ENCODE measurements around the gene PIH1D1.
"Not testable (repeated sequence)": the region's sequence is repeated elsewhere in the genome, so short reads cannot be mapped to it uniquely, and the experiment has no call there.

The PIH1D1 gene

GRCh38 chr19:49469828-49470614, 18.4 kb upstream of the PIH1D1 start:
- H3K4me1 Mint-ChIP-seq = peaks cover 67% of the 10 kb centered on the region
- H3K27ac Mint-ChIP-seq = peak overlapping the region; percentile 67 to 78
- ATAC-seq (peak; percentile 79), DNase-seq (peak; percentile 92 to 96)
- H3K9me3 Mint-ChIP-seq = no peaks in the 10 kb centered on the region
- no peaks in the 10 kb centered on the region for H3K27me3 Mint-ChIP-seq
- H3K4me3 Mint-ChIP-seq = peak overlapping the region; percentile 65 to 80

GRCh38 chr19:49468746-49469447, 17.3 kb upstream of the PIH1D1 start:
- peaks cover 76% of the 10 kb centered on the region for H3K4me1 Mint-ChIP-seq
- ATAC-seq = peak; percentile 85

DNA sequence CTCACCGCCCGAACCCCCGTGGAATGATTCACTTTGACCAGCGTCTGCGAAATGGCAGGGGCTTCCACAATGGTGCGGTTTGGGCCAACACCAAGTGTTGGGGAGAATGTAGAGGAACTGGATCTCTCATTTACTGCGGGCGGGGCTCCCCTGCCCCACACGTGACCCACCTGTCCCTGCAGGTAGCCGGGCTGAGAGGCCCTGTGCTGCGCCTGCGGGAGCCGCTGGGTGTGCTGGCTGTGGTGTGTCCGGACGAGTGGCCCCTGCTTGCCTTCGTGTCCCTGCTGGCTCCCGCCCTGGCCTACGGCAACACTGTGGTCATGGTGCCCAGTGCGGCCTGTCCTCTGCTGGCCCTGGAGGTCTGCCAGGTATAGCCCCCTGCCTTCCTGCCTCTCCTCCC, 16.6 kb upstream of the PIH1D1 start:
- no peak for DNase-seq
- Mint-ChIP-seq H3K4me1 (peaks cover 69% of the 10 kb centered on the region), H3K4me3 (peak overlapping the region; percentile 77 to 85), H3K27me3 (no peaks in the 10 kb centered on the region), H3K27ac (peak overlapping the region; percentile 42 to 59), H3K9me3 (no peaks in the 10 kb centered on the region)
- no peak for ATAC-seq

More at GRCh38 chr19:49468746-49469447, 17.3 kb upstream of the PIH1D1 start:
- Mint-ChIP-seq H3K9me3 (no peaks in the 10 kb centered on the region), H3K27ac (peak overlapping the region; percentile 93 to 97), H3K4me3 (peak overlapping the region; percentile 77 to 85), H3K27me3 (no peaks in the 10 kb centered on the region)
- peak; percentile 80 to 92 for DNase-seq

GRCh38 chr19:49465371-49465770, 13.8 kb upstream of the PIH1D1 start:
- peaks cover 42% of the 10 kb centered on the region for H3K4me1 Mint-ChIP-seq
- no peaks in the 10 kb centered on the region for H3K9me3 Mint-ChIP-seq
- H3K27ac Mint-ChIP-seq = peak overlapping the region; percentile 34 to 52
- ATAC-seq (no peak), DNase-seq (no peak)
- H3K4me3 Mint-ChIP-seq = no peak overlapping the region
- no peaks in the 10 kb centered on the region for H3K27me3 Mint-ChIP-seq

DNA sequence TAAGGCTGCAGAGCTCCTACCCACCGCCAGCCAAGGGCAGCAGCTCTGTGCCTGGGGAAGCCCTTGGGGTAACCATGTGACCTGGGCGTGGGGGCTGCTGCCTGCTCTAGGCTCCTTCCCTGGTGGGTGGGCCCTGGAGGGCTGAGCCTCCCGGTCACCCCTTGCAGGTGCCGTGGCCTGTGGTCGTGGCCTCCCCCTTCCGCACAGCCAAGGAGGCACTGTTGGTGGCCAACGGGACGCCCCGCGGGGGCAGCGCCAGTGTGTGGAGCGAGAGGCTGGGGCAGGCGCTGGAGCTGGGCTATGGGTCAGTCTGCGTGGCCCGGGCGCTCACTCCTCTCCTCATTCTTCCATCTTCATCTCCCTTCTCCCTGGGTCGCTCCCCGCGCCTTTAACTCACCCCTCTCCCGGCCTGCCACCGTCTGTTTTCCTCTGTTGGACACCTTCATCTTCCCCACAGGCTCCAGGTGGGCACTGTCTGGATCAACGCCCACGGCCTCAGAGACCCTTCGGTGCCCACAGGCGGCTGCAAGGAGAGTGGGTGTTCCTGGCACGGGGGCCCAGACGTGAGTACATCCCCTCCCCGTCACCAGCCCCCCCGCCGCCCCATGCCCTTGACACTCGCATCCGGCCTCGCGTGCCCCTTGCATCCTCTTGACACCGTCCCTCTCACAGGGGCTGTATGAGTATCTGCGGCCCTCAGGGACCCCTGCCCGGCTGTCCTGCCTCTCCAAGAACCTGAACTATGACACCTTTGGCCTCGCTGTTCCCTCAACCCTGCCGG, 12.5 kb upstream of the PIH1D1 start:
- no peaks in the 10 kb centered on the region for H3K27me3 Mint-ChIP-seq
- H3K9me3 Mint-ChIP-seq = no peaks in the 10 kb centered on the region
- ATAC-seq = no peak
- DNase-seq = no peak
- H3K4me3 Mint-ChIP-seq = no peak overlapping the region
- no peak overlapping the region for H3K27ac Mint-ChIP-seq
- H3K4me1 Mint-ChIP-seq = peaks cover 30% of the 10 kb centered on the region

DNA sequence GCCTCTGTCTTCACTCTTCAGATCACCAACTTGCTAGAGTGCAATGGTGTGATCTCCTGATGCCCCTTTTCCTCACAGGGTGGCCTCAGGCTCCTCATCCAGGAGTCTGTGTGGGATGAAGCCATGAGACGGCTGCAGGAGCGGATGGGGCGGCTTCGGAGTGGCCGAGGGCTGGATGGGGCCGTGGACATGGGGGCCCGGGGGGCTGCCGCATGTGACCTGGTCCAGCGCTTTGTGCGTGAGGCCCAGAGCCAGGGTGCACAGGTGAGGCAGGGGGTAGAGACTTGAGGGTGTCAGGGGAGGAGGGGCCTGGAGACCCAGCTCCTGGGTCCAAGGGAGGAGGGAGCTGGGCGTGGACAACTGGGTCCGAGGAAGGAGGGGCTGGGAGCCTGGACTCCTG, 10.9 kb upstream of the PIH1D1 start:
- Mint-ChIP-seq H3K9me3 (no peaks in the 10 kb centered on the region), H3K27me3 (no peaks in the 10 kb centered on the region), H3K4me3 (no peak overlapping the region), H3K4me1 (peaks cover 29% of the 10 kb centered on the region), H3K27ac (peak overlapping the region; percentile 5 to 13)
- no peak for DNase-seq
- ATAC-seq = no peak

DNA sequence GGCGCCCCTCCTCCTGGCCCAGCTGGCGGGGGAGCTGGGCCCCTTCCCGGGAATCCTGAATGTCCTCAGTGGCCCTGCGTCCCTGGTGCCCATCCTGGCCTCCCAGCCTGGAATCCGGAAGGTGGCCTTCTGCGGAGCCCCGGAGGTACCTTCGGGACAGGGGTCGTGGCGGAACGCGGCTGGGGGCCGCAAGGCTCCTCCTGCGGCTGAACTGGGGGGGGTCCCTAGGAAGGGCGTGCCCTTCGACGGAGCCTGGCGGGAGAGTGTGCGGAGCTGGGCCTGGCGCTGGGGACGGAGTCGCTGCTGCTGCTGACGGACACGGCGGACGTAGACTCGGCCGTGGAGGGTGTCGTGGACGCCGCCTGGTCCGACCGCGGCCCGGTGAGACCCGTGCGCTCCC, 10.0 kb upstream of the PIH1D1 start:
- peaks cover 29% of the 10 kb centered on the region for H3K4me1 Mint-ChIP-seq
- ATAC-seq (no peak), DNase-seq (no peak)
- H3K9me3 Mint-ChIP-seq = no peaks in the 10 kb centered on the region
- H3K27me3 Mint-ChIP-seq = no peaks in the 10 kb centered on the region
- H3K27ac Mint-ChIP-seq = no peak overlapping the region
- H3K4me3 Mint-ChIP-seq = no peak overlapping the region

DNA sequence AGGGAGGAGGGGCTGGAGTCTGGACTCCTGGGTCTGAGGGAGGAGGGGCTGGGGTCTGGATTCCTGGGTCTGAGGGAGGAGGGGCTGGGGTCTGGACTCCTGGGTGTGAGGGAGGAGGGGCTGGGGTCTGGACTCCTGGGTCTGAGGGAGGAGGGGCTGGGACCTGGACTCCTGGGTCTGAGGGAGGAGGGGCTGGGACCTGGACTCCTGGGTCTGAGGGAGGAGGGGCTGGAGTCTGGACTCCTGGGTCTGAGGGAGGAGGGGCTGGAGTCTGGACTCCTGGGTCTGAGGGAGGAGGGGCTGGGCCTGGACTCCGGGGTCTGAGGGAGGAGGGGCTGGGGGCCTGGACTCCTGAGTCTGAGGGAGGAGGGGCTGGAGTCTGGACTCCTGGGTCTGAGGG, 9.5 kb upstream of the PIH1D1 start:
- DNase-seq, H3K27ac Mint-ChIP-seq, H3K4me3 Mint-ChIP-seq, H3K9me3 Mint-ChIP-seq, H3K27me3 Mint-ChIP-seq, ATAC-seq: not testable (repeated sequence)
- H3K4me1 Mint-ChIP-seq = peaks cover 32% of the 10 kb centered on the region

- no peak for ATAC-seq
- peaks cover 27% of the 10 kb centered on the region for H3K4me1 Mint-ChIP-seq
- no peak for DNase-seq
- no peaks in the 10 kb centered on the region for H3K27me3 Mint-ChIP-seq
- H3K4me3 Mint-ChIP-seq = no peak overlapping the region
- no peaks in the 10 kb centered on the region for H3K9me3 Mint-ChIP-seq
- no peak overlapping the region for H3K27ac Mint-ChIP-seq
These were observed 7.8 kb upstream of the PIH1D1 start for GRCh38 chr19:49459388-49459787.

GRCh38 chr19:49458567-49458903, 6.9 kb upstream of the PIH1D1 start:
- H3K4me1 Mint-ChIP-seq = peaks cover 26% of the 10 kb centered on the region
- no peak for ATAC-seq
- no peak for DNase-seq
- H3K27ac Mint-ChIP-seq = peak overlapping the region in 1 of 2 donors; percentile 61
- no peaks in the 10 kb centered on the region for H3K9me3 Mint-ChIP-seq
- H3K4me3 Mint-ChIP-seq = no peak overlapping the region
- no peaks in the 10 kb centered on the region for H3K27me3 Mint-ChIP-seq

GRCh38 chr19:49456326-49456725, 4.7 kb upstream of the PIH1D1 start:
- no peak overlapping the region for H3K4me3 Mint-ChIP-seq
- no peaks in the 10 kb centered on the region for H3K9me3 Mint-ChIP-seq
- peak overlapping the region in 1 of 2 donors; percentile 14 for H3K27ac Mint-ChIP-seq
- no peaks in the 10 kb centered on the region for H3K27me3 Mint-ChIP-seq
- no peak for ATAC-seq
- H3K4me1 Mint-ChIP-seq = peaks cover 41% of the 10 kb centered on the region
- no peak for DNase-seq

DNA sequence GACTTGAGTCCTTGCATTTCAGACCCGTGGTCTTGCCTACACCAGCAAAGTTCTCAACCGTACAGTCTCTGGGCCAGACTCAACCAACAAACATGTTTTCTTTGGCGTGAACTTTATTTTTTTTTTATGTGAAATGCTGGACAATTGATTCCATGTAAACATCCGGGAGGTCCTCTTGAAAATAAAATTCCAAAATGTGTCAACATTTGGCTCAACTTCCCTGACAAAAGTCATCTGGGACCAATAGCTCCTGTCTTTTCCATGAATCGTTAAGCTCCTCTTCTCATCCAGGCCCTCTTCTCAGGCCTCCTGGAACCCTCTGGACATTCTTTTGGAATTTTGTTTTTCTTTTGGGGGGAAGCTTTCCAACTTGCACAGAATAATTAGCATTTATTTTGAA, 4.2 kb upstream of the PIH1D1 start:
- DNase-seq = no peak
- Mint-ChIP-seq H3K27ac (peak overlapping the region in 1 of 2 donors; percentile 14), H3K4me3 (no peak overlapping the region), H3K9me3 (no peaks in the 10 kb centered on the region), H3K4me1 (peaks cover 46% of the 10 kb centered on the region), H3K27me3 (no peaks in the 10 kb centered on the region)
- ATAC-seq = no peak

GRCh38 chr19:49453757-49454240, 2.2 kb upstream of the PIH1D1 start:
- peaks cover 66% of the 10 kb centered on the region for H3K4me1 Mint-ChIP-seq
- no peaks in the 10 kb centered on the region for H3K9me3 Mint-ChIP-seq
- peak in 1 of 2 donors; percentile 30 for DNase-seq
- peak; percentile 1 for ATAC-seq
- peak overlapping the region; percentile 100 for H3K27ac Mint-ChIP-seq
- H3K27me3 Mint-ChIP-seq = no peaks in the 10 kb centered on the region
- peak overlapping the region; percentile 95 to 98 for H3K4me3 Mint-ChIP-seq

GRCh38 chr19:49453013-49453756, 1.6 kb upstream of the PIH1D1 start, which contains the start of gene ALDH16A1:
Gene ALDH16A1, plus strand, starts transcription at chr19:49453225. Its CDS starts 107 bp downstream, at chr19:49453332.
- peak; percentile 99 for DNase-seq
- Mint-ChIP-seq H3K9me3 (no peaks in the 10 kb centered on the region), H3K27me3 (no peaks in the 10 kb centered on the region), H3K27ac (peak within 1 kb of the TSS; percentile 100), H3K4me1 (peaks cover 69% of the 10 kb centered on the region), H3K4me3 (peak within 1 kb of the TSS; percentile 95 to 98)
- peak; percentile 93 for ATAC-seq

GRCh38 chr19:49450405-49450804, 1.2 kb downstream of the PIH1D1 start:
- Mint-ChIP-seq H3K4me1 (peaks cover 73% of the 10 kb centered on the region), H3K27me3 (no peaks in the 10 kb centered on the region)
- no peak for ATAC-seq

More at GRCh38 chr19:49450405-49450804, 1.2 kb downstream of the PIH1D1 start:
- no peaks in the 10 kb centered on the region for H3K9me3 Mint-ChIP-seq
- H3K4me3 Mint-ChIP-seq = peak overlapping the region; percentile 95 to 98
- H3K27ac Mint-ChIP-seq = peak overlapping the region; percentile 10 to 99
- no peak for DNase-seq
